Left lung (tissue), 10 donors: Measurements from ENCODE around the gene ASF1B. TPM values are rescaled to one million over a fixed set of nuclear protein-coding genes. Genes with fewer than 3 reads are reported as not detected.

Source experiments
- ATAC-seq: fragments of 200-7000 bp; cut with Tn5 transposase; one replicate; pipeline ENCODE4 v1.9.1; 2020; ENCODE audit warnings: moderate library complexity
- DNase-seq, 4 donors: peaks; one replicate each; pipeline ENCODE4 v3.0.0-alpha.2; 2013 to 2020
- H3K27ac ChIP-seq, 2 donors: fragments of 200-600 bp; sonication (generic) in 1 of 2; one replicate each; pipeline versions ENCODE4 v1.5.0 to v1.8.0; 2020 to 2021
- H3K27me3 ChIP-seq, 2 donors: fragments of 200-600 bp; sonication (generic) in 1 of 2; one replicate each; pipeline versions ENCODE4 v1.5.0 to v1.8.0; 2020 to 2021
- H3K36me3 ChIP-seq, 2 donors: fragments of 200-600 bp; sonication (generic) in 1 of 2; one replicate each; pipeline versions ENCODE4 v1.5.0 to v1.8.0; 2020 to 2021
- H3K4me1 ChIP-seq, 2 donors: fragments of 200-600 bp; one replicate each; pipeline ENCODE4 v1.8.0; 2021
- H3K4me3 ChIP-seq, 2 donors: fragments of 200-600 bp; sonication (generic) in 1 of 2; one replicate each; pipeline versions ENCODE4 v1.5.0 to v1.8.0; 2020 to 2021; ENCODE audit warnings: mild to moderate bottlenecking in 1 of 2
- H3K9me3 ChIP-seq, 2 donors: fragments of 200-600 bp; sonication (generic) in 1 of 2; one replicate each; pipeline versions ENCODE4 v1.5.0 to v1.8.0; 2020 to 2021
- intact Hi-C, 2 donors: fragments of 100-400 bp; cut with DNase I; formaldehyde crosslinking; loops; one replicate each; pipeline versions ENCODE4 v1.11.2 to v1.14.2; 2022
- polyA plus RNA-seq, 6 donors: library from polyadenylated mRNA; unstranded; fragments of 120-200 nt; gene quantifications; one replicate each; pipeline ENCODE4 v1.2.1, GENCODE V29; 2013; ENCODE audit not compliant: insufficient read length in 6 of 6
- total RNA-seq, 2 donors: library from RNA; stranded (reverse); fragmentation: NEBNext Ultra II Directional; extraction: Animal tissue kit (Norgen Biotek cat#: 25700); gene quantifications; one replicate each; pipeline ENCODE4 v1.2.1, GENCODE V29; 2021
- TF ChIP-seq, protein P1 (sequence below), 2 donors: fragments of 200-600 bp; sonication (generic) in 1 of 2; IDR thresholded peaks; one replicate each; pipeline versions ENCODE4 v1.5.0 to v1.8.0; 2021; ENCODE audit warnings: antibody characterized with exemption in 2 of 2
- donor health status: DM: no; HTN: yes; CAD: no.
- donor health status: DM: no; HTN: no; CAD: no.

Gene ASF1B
- total and polyA plus RNA-seq, 8 donors: 10.5 to 29.1 (median 16.1) TPM

DNA sequence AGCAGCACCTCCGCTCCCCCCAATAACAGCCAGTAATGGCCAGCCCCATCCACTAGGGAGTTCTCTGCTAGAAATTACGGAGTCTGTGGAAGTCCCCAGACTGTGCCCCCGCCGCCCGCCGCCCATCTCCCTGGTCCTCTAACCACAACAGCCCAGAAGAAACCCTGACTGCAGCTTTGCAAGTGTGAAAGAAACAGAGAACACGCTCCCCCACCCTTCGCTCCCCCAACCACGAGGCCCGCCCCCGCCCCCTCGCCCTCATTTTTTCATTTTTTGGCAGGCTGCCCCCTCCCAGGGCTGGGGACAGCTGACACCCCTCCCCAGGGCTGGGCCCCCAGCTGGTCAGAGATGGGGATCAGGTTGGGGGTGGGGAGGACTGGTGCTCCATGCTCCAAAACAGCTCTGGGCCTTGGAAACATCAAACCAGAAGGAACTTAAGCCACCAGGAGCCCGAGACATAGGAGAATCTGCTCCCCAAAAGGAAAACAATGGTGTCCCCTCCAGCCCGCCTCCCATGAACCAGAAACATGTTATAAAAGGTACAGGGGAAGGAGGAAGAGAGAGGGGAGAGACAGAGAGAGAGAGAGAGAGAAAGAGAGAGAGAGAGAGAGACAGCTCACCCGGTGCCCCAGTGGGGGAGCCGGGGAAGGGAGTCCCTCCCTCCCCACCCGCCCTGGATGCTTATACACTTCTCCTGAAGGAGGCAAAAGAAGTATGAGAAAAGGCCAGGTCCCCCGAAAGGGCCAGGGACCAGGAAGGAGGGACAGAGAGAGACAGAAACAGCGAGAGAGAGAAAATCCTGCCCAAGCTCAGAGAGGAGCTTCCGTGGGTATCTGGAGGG is 29.8 kb upstream of the ASF1B start:
- H3K27me3 ChIP-seq: peaks cover 0 to 26% of the 10 kb centered on the region in 2 donors
- no peak overlapping the region for H3K4me3 ChIP-seq
- H3K27ac ChIP-seq: no peak overlapping the region
- intact Hi-C loops: no loop called here
- DNase-seq: peak in 1 of 4 donors; percentile 61
- peaks cover 4 to 21% of the 10 kb centered on the region in 2 donors for H3K4me1 ChIP-seq
- no peak for ATAC-seq
- no peaks in the 10 kb centered on the region for H3K9me3 ChIP-seq
- TF ChIP-seq, protein P1, sequence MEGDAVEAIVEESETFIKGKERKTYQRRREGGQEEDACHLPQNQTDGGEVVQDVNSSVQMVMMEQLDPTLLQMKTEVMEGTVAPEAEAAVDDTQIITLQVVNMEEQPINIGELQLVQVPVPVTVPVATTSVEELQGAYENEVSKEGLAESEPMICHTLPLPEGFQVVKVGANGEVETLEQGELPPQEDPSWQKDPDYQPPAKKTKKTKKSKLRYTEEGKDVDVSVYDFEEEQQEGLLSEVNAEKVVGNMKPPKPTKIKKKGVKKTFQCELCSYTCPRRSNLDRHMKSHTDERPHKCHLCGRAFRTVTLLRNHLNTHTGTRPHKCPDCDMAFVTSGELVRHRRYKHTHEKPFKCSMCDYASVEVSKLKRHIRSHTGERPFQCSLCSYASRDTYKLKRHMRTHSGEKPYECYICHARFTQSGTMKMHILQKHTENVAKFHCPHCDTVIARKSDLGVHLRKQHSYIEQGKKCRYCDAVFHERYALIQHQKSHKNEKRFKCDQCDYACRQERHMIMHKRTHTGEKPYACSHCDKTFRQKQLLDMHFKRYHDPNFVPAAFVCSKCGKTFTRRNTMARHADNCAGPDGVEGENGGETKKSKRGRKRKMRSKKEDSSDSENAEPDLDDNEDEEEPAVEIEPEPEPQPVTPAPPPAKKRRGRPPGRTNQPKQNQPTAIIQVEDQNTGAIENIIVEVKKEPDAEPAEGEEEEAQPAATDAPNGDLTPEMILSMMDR (IDR thresholded peaks at IDR 0.05): no peak
- peaks cover 0 to 22% of the 10 kb centered on the region in 2 donors for H3K36me3 ChIP-seq

DNA sequence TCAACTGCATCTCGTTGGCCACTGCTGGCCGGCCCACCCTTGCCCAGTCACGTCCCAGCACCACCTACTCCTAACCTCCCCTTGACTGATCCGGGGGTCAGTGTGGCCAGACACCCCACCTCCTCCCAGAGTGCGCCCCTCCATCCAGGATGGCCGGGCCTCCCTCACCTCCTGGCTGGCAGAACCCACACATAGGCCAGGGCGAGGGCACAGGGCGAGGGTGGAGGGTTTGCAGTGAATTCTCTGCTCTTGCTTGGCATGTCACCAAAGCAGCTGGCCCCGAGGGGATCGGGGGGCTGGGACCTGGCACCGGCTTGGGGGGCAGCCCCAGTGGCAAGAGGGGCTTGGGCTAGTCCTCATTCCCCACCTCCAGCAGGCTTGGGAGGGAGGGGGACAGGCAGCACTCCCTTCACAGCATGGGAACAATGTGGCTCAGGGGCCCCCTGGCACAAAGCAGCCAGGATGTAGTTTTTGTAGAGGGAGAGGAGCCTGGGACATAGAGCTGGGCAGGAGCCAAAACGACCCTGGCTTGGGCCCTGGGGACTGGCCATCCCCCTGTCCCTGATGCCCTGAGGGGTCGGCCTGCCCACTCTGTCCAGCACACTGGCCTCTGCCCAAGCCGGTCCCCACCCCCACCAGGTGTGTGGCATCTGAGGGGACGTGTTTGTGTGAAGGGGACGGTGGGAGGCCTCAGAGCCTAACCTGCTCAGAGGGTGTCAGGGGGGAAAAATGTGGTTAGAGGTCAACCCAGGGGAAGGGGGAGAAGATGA is 28.5 kb upstream of the ASF1B start:
- DNase-seq: peak in 1 of 4 donors; percentile 55
- Histone ChIP-seq H3K4me1 (peaks cover 4 to 21% of the 10 kb centered on the region in 2 donors), H3K27ac (no peak overlapping the region), H3K36me3 (peaks cover 0 to 10% of the 10 kb centered on the region in 2 donors), H3K9me3 (no peaks in the 10 kb centered on the region), H3K4me3 (no peak overlapping the region), H3K27me3 (peaks cover 0 to 26% of the 10 kb centered on the region in 2 donors)
- TF ChIP-seq, protein P1 (IDR thresholded peaks at IDR 0.05): no peak
- no peak for ATAC-seq
- intact Hi-C loops: no loop called here

DNA sequence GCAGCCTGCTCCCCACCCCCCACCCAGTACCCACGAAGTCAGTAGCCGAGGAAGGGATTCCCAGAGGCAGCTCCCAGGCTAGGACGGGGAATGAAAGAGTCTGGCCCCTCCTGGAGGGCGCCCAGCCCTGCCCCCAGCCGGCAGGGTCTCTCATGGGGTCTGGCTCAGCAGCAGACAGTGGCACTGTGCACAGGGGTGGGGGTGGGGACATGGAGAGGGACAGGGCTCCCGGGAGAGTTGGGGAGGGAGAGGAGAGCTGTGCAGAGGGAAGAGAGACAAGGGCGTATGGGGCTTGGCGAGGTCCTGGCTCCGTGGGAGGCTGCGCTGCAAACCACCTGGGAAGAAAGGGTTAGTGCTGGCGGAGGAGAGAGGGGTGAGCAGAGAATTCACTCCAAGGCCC is 27.7 kb upstream of the ASF1B start:
- intact Hi-C loops: no loop called here
- TF ChIP-seq, protein P1 (IDR thresholded peaks at IDR 0.05): no peak
- Histone ChIP-seq H3K4me3 (no peak overlapping the region), H3K36me3 (peaks cover 0 to 10% of the 10 kb centered on the region in 2 donors), H3K27me3 (peaks cover 0 to 26% of the 10 kb centered on the region in 2 donors), H3K9me3 (no peaks in the 10 kb centered on the region), H3K4me1 (peaks cover 4 to 21% of the 10 kb centered on the region in 2 donors), H3K27ac (no peak overlapping the region)
- DNase-seq: no peak
- ATAC-seq: no peak

DNA sequence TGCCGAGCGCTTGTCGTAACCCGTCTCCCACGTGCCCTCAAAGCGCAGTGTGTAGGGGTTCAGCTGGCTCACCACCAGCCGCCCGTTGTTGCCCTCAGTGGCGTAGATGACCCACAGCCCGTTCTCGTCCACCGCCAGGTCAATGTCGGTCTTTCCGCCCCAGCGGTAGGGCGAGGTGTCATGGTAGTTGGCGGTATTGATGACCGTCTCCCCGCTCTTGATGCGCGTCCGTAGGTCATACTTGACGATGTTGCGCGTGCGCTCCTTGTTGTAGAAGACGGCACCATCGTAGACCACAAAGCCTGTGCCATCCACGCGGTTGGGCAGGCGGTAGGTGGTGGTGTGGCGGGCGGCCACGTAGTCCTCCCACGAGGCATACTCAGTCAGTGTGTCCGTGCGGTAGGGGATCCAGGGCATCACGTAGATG is 26.5 kb upstream of the ASF1B start:
- ATAC-seq: no peak
- Histone ChIP-seq H3K27me3 (peaks cover 0 to 23% of the 10 kb centered on the region in 2 donors), H3K4me3 (no peak overlapping the region), H3K36me3 (peaks cover 0 to 19% of the 10 kb centered on the region in 2 donors), H3K4me1 (peaks cover 4 to 18% of the 10 kb centered on the region in 2 donors), H3K27ac (no peak overlapping the region), H3K9me3 (no peaks in the 10 kb centered on the region)
- intact Hi-C loops: no loop called here
- peak in 1 of 4 donors; percentile 69 for DNase-seq
- TF ChIP-seq, protein P1 (IDR thresholded peaks at IDR 0.05): no peak

DNA sequence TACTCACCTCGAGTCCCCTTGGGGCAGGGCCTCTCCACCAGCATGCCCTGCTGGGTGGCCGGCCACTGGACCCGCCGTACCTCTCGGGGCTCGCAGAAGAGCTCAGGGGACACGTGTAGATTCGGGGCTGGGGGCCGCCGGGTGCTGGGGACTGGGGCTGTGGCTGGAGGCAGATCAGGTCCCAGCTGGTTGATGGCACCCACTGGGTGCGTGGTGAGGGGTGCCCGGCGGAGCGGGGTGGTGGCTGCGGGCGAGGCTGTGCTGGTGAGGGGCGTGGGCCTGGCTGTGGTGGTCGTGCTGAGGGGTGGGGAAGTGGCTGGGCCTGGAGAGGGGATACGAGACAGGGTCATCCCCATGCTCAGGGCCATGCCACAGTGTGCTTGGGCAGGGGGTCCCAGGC is 24.9 kb upstream of the ASF1B start:
- intact Hi-C loops: no loop called here
- no peak for ATAC-seq
- peaks cover 0 to 35% of the 10 kb centered on the region in 2 donors for H3K36me3 ChIP-seq
- H3K4me1 ChIP-seq: peaks cover 0 to 2% of the 10 kb centered on the region in 2 donors
- no peaks in the 10 kb centered on the region for H3K9me3 ChIP-seq
- H3K27me3 ChIP-seq: peaks cover 0 to 7% of the 10 kb centered on the region in 2 donors
- DNase-seq: peak in 1 of 4 donors; percentile 81
- H3K27ac ChIP-seq: no peak overlapping the region
- H3K4me3 ChIP-seq: no peak overlapping the region
- TF ChIP-seq, protein P1 (IDR thresholded peaks at IDR 0.05): no peak
